Fibroblast of lung (primary cell): ENCODE results near the gene MORN1.

Experiments
- CTCF ChIP-seq, 2 donors: IDR thresholded peaks in 1 of 2; conservative IDR thresholded peaks in 1 of 2; 1 replicate in 1 of 2; 2 replicates in 1 of 2; pipeline ENCODE4 v1.5.1; 2011 to 2012; ENCODE audit warnings: low read length in 2 of 2, control low read depth in 1 of 2, inconsistent platforms in 1 of 2, low read depth in 1 of 2, mild to moderate bottlenecking in 1 of 2
- EZH2 ChIP-seq: IDR thresholded peaks from 2 replicates; pipeline ENCODE4 v1.5.1; 2012; ENCODE audit warnings: low read length, control low read depth, mild to moderate bottlenecking; ENCODE audit errors: missing control alignments

GRCh38 chr1:2320760-2321667 is 70.3 kb downstream of the MORN1 start:
- TF ChIP-seq CTCF (conservative IDR thresholded peaks at IDR 0.05 in 1 of 2, IDR thresholded peaks at IDR 0.05 in 1 of 2; ENCODE audit: low read depth in 1 of 2, low read length in 2 of 2) (no peak), EZH2 (no peak)
